Large intestine (tissue), 12 donors: ENCODE results near the gene ABCC10. TPM values are rescaled to one million over a fixed set of nuclear protein-coding genes. Genes with fewer than 3 reads are reported as not detected.
"Not testable (repeated sequence)": the region's sequence is repeated elsewhere in the genome, so short reads cannot be mapped to it uniquely, and the experiment has no call there.

Experiments
- DNase-seq, 2 donors: peaks; one replicate each; pipeline versions ENCODE4 v3.0.0 to v3.0.0-alpha.2; 2013
- H3K27ac ChIP-seq: one replicate; pipeline ENCODE4 v1.5.1; 2013; ENCODE audit warnings: low read length
- H3K27me3 ChIP-seq: 2 replicates; pipeline ENCODE4 v1.6.1; 2013; ENCODE audit warnings: low read length; ENCODE audit not compliant: control insufficient read depth, insufficient read depth
- H3K36me3 ChIP-seq: 2 replicates; pipeline ENCODE4 v1.6.1; 2013; ENCODE audit warnings: low read length; ENCODE audit not compliant: control insufficient read depth, insufficient read depth
- H3K4me1 ChIP-seq: one replicate; pipeline ENCODE4 v1.6.1; 2013; ENCODE audit warnings: low read length; ENCODE audit not compliant: control insufficient read depth, insufficient read depth
- H3K4me3 ChIP-seq: one replicate; pipeline ENCODE4 v1.5.1; 2013; ENCODE audit warnings: low read length
- H3K9me3 ChIP-seq: one replicate; pipeline ENCODE4 v1.6.1; 2013; ENCODE audit warnings: mild to moderate bottlenecking, low read depth, low read length, moderate library complexity; ENCODE audit not compliant: control insufficient read depth
- WGBS: methylation state at CpG from one replicate; pipeline ENCODE4 v1.1.5; 2013; ENCODE audit warnings: low lambda C conversion rate; ENCODE audit not compliant: insufficient coverage; 5-methylcytosine and 5-hydroxymethylcytosine counted together
- long read RNA-seq, 11 donors: transcript quantifications; one replicate each; lab custom pipeline, GENCODE V29; 2026
- polyA plus RNA-seq: library from polyadenylated mRNA; unstranded; fragments of 120-200 nt; gene quantifications from one replicate; pipeline ENCODE4 v1.2.1, GENCODE V29; 2013

ABCC10 gene, protein sequence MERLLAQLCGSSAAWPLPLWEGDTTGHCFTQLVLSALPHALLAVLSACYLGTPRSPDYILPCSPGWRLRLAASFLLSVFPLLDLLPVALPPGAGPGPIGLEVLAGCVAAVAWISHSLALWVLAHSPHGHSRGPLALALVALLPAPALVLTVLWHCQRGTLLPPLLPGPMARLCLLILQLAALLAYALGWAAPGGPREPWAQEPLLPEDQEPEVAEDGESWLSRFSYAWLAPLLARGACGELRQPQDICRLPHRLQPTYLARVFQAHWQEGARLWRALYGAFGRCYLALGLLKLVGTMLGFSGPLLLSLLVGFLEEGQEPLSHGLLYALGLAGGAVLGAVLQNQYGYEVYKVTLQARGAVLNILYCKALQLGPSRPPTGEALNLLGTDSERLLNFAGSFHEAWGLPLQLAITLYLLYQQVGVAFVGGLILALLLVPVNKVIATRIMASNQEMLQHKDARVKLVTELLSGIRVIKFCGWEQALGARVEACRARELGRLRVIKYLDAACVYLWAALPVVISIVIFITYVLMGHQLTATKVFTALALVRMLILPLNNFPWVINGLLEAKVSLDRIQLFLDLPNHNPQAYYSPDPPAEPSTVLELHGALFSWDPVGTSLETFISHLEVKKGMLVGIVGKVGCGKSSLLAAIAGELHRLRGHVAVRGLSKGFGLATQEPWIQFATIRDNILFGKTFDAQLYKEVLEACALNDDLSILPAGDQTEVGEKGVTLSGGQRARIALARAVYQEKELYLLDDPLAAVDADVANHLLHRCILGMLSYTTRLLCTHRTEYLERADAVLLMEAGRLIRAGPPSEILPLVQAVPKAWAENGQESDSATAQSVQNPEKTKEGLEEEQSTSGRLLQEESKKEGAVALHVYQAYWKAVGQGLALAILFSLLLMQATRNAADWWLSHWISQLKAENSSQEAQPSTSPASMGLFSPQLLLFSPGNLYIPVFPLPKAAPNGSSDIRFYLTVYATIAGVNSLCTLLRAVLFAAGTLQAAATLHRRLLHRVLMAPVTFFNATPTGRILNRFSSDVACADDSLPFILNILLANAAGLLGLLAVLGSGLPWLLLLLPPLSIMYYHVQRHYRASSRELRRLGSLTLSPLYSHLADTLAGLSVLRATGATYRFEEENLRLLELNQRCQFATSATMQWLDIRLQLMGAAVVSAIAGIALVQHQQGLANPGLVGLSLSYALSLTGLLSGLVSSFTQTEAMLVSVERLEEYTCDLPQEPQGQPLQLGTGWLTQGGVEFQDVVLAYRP (N-terminal part only)
- polyA plus RNA-seq, result 32.7 TPM
- long read RNA-seq, donor 1, partial matches to known transcripts, result 0 of 1 reads
- long read RNA-seq, donor 1, other reads (novel, unspliced or antisense), result 0 of 1 reads
- long read RNA-seq, donor 2, result 0 reads
- long read RNA-seq, donor 3, result 0 reads
- long read RNA-seq, donor 4, result 0 reads
- long read RNA-seq, donor 5, result 0 reads
- long read RNA-seq, donor 6, result 0 reads
- long read RNA-seq, donor 7, result 0 reads
- long read RNA-seq, donor 8, partial matches to known transcripts, result 6 of 6 reads
- long read RNA-seq, donor 8, other reads (novel, unspliced or antisense), result 0 of 6 reads
- long read RNA-seq, donor 9, result 0 reads
- long read RNA-seq, donor 10, partial matches to known transcripts, result 0 of 1 reads
- long read RNA-seq, donor 10, other reads (novel, unspliced or antisense), result 0 of 1 reads
- long read RNA-seq, donor 11, result 0 reads

DNA sequence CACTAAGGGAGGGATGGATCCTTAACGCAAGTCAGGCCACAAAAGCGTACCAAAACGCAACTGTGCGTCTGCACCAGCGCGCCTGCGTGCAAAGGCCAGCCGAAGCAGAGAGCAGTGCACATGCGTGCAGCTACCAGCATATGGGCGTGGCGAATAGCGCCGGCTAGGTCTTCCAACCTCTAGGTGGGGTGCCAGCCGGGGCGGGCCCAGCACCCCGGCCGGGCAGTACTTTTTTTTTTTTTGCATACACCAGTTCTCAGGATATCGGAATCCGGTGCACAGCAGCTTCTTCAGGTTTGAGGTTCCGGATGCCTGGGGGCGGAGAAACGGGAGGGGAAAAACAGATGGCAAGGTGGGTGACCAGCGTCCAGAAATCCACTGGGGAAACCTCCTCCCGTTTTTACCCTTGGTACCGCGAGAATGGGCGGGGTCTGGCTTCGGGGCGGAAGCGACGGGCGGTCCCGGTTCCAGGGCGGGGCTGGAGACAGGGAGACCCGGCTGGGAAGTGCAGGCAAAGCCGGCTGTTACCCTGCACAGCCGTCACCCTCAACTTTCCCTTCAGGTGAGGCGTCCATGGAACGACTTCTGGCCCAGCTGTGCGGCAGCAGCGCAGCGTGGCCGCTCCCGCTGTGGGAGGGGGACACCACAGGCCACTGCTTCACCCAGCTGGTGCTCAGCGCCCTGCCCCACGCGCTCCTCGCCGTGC, at the start of gene ABCC10:
TSS of gene ABCC10 (plus strand) at position 136 of the 706 bp plus-strand sequence. CDS start at position 574, 438 bp downstream.
- DNase-seq, result peak; percentile 96 to 98
- H3K36me3 ChIP-seq, result peaks cover 7% of the 10 kb centered on the region
- no CpG with 5 or more reads among the region's 49 CpGs for WGBS
- peaks cover 4% of the 10 kb centered on the region for H3K9me3 ChIP-seq
- peak within 1 kb of the TSS; percentile 93 for H3K27ac ChIP-seq
- peak within 1 kb of the TSS; percentile 87 for H3K4me3 ChIP-seq
- H3K4me1 ChIP-seq, result peaks cover 9% of the 10 kb centered on the region
- no peaks in the 10 kb centered on the region for H3K27me3 ChIP-seq

DNA sequence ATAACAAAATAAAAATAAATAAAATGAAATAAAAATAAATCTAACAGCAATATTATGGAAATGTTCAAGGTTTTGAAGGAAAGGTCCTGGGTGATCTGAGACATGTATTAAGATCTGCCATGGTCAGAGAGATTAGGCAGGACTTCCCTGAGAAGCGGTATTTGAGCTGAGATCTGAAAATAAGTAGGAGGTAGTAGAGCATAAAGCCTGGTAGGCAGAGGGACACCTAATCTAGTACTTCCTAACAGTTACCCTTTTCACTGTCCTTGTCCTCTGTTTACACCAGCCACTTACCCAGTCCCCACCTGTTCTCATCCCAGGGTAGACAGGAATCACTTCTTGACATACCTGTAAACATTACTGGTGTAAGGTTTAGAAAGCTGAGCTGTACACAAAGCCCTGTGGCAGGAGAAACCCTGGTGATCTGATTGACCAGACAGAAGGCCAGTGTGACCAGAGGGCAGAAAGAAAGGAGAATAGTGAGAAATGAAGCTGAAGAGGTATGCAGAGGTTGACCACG, 49.6 kb upstream of the ABCC10 start:
- WGBS, result no CpG with 5 or more reads among the region's 2 CpGs
- Histone ChIP-seq H3K27ac (no peak overlapping the region), H3K27me3 (no peaks in the 10 kb centered on the region), H3K4me3 (no peak overlapping the region), H3K9me3 (no peaks in the 10 kb centered on the region), H3K36me3 (no peaks in the 10 kb centered on the region), H3K4me1 (no peaks in the 10 kb centered on the region)
- DNase-seq, result no peak

DNA sequence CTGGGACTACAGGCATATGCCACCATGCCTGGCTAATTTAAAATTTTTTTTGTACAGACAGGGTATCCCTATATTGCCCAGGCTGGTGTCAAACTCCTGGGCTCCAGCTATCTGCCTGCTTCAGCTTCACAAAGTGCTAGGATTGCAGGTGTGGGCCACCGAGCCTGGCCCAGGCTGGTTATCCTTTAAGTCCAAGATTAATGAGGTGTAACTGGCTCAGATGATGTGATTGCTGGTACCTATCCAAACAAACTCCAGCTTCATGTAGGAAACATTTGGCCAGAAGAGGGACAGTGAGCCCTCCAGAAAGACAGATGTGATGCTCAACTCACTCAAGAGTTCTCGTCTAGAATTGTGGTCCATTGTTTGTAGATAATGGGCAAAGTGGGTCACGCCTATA, 48.7 kb upstream of the ABCC10 start:
- H3K4me3 ChIP-seq, result no peak overlapping the region

DNA sequence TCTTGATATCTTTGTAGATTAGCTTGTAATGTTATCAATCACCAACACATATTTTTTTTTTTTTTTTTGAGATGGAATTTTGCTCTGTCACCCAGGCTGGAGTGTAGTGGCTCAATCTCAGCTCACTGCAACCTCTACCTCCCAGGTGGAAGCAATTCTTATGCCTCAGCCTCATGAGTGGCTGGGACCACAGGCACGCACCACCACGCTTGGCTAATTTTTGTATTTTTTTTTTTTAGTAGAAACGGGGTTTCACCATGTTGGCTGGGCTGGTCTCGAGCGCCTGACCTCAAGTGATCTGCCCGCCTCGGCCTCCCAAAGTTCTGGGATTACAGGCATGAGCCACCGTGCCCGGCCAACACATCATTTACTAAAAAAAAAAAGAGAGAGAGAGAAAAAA, 46.5 kb upstream of the ABCC10 start:
- not testable (repeated sequence) for H3K27me3 ChIP-seq, H3K36me3 ChIP-seq, H3K27ac ChIP-seq, H3K9me3 ChIP-seq, DNase-seq, H3K4me3 ChIP-seq, H3K4me1 ChIP-seq
- WGBS, result no CpG with 5 or more reads among the region's 9 CpGs

More for the DNA sequence above, 48.7 kb upstream of the ABCC10 start:
- Histone ChIP-seq H3K36me3 (no peaks in the 10 kb centered on the region), H3K9me3 (no peaks in the 10 kb centered on the region), H3K4me1 (no peaks in the 10 kb centered on the region), H3K27me3 (no peaks in the 10 kb centered on the region), H3K27ac (no peak overlapping the region)
- WGBS, result no CpG with 5 or more reads among the region's 3 CpGs
- DNase-seq, result no peak

DNA sequence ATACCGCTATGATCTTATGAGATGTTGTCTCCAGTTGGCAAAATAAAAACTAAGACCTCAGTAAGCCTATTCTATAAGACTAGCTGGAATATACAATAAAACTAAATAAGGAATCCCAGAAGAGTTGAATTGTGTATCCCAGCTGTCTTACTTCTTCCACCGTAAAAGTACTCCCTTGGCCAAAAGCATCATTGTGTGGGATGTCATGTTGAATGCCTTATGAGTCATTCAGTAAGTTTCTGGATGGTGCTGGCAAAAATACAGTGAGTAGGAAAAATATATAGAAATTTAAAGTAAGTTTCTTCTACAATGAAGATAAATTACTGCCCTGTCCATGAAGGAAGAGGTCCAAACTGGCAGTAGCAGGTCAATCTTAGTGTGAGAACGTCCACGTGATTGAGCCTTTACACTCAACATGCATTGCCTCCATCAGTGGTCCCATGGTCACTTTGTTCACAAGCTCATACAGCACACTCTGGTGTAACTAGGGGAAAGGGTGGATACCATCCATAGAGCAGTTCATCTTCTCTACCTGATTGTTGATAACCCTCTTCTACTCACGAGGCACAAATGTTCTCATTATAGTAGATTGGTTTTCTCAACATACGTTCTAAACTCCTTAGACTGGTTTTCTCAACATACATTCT, 44.2 kb upstream of the ABCC10 start:
- no peaks in the 10 kb centered on the region for H3K9me3 ChIP-seq
- no peaks in the 10 kb centered on the region for H3K36me3 ChIP-seq
- H3K4me3 ChIP-seq, result no peak overlapping the region
- 80% methylated on average over 1 of the region's 6 CpGs for WGBS
- no peaks in the 10 kb centered on the region for H3K27me3 ChIP-seq
- no peaks in the 10 kb centered on the region for H3K4me1 ChIP-seq
- H3K27ac ChIP-seq, result no peak overlapping the region
- no peak for DNase-seq

DNA sequence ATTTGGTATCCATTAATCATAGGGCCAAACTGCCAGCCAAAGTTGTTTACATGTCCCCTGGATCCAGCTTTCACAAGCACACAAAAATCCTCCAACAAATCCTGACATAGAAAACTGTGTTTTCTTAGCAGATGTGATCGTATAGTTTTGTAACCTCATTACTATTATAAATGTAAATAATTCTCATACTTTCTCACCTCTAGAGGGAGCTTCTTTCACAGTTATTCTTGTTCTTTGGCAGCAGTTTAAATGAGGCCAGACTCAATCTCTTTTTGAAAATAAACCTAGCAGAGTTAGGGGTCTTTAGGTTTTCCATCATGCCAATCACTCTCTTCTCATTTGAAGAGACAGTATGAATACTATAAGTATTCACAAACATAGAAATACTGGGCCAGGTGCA, 40.8 kb upstream of the ABCC10 start:
- no peak overlapping the region for H3K27ac ChIP-seq
- H3K36me3 ChIP-seq, result no peaks in the 10 kb centered on the region
- no peaks in the 10 kb centered on the region for H3K27me3 ChIP-seq
- H3K9me3 ChIP-seq, result no peaks in the 10 kb centered on the region
- no CpG with 5 or more reads among the region's 1 CpG for WGBS
- H3K4me1 ChIP-seq, result peaks cover 8% of the 10 kb centered on the region
- DNase-seq, result no peak
- H3K4me3 ChIP-seq, result no peak overlapping the region

DNA sequence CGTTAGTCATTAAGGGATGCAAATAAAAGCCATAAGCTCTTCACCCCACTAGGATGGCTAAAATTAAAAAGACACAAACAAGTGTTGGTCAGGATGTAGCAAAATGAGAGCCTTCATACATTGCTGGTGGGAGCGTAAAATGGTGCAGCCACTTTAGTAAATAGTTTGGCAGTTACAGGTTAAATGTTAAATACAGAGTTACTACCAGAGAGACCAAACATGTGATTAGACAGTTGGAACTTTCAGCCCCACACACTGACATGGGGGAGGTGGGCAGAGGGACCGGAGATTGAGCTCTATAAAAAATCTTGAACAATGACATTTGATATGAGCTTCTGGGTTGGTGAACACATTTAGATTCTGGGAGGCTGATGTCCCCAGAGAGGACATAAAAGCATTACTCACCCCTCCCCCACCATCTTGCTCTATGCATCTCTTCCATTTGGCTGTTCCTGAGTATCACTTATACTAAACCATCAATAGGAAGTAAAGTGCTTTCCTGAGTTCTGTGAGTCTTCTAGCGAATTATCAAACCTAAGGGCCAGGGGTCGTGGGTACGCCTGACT, 37.5 kb upstream of the ABCC10 start:
- H3K36me3 ChIP-seq, result no peaks in the 10 kb centered on the region
- no peak for DNase-seq
- no peaks in the 10 kb centered on the region for H3K27me3 ChIP-seq
- H3K4me1 ChIP-seq, result peaks cover 9% of the 10 kb centered on the region
- no peaks in the 10 kb centered on the region for H3K9me3 ChIP-seq
- no peak overlapping the region for H3K4me3 ChIP-seq
- H3K27ac ChIP-seq, result no peak overlapping the region
- WGBS, result no CpG with 5 or more reads among the region's 6 CpGs

DNA sequence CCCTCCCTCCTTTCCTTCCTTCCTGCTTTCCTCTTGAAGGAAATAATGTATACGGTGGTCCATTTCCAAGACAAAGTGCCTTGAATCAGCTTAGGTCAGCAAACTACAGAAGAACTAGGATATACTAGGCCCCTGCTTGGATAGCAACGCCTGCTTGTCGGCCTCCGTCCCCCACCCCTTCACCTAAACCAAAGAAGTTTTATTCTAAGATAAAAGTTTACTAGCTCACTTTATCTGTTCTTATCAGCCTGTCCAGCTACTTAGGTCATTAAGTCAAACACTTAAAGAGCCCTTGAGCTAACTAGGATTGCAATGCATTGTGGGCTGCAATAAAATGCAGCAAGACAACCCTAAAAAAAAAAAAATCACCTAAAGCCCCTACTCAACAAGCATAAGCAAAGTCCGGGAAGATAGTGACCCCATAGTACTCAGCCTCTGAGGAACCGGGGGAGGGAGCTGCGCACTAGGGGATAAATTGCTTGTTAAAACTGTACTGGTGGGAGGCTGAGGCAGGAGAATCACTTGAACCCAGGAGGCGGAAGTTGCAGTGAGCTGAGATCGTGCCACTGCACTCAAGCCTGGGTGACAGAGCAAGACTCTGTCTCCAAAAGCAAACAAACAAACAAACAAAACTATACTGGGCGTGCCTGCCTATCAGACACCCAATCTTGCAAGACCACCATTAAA, 36.4 kb upstream of the ABCC10 start:
- not testable (repeated sequence) for H3K36me3 ChIP-seq, H3K9me3 ChIP-seq, H3K27me3 ChIP-seq, H3K4me1 ChIP-seq
- H3K27ac ChIP-seq, result peak overlapping the region; percentile 15
- WGBS, result 0% methylated on average over 1 of the region's 10 CpGs
- peak overlapping the region; percentile 21 for H3K4me3 ChIP-seq
- peak; percentile 38 to 63 for DNase-seq
